Left ventricle myocardium inferior (tissue), 1 donor: ENCODE measurements around the gene ATP5PB. TPM values are rescaled to one million over a fixed set of nuclear protein-coding genes. Genes with fewer than 3 reads are reported as not detected.
A peak's percentile ranks its signal among the peaks of the same experiment; 100 is the strongest.

Experiments
- DNase-seq: peaks from one replicate; pipeline ENCODE4 v3.0.0-alpha.2; 2020
- H3K27ac ChIP-seq: fragments of 200-600 bp; replicated peaks from 2 replicates; pipeline ENCODE4 v1.8.0; 2021
- H3K27me3 ChIP-seq: fragments of 200-600 bp; 2 replicates; pipeline ENCODE4 v1.8.0; 2021; ENCODE audit warnings: low read depth
- H3K36me3 ChIP-seq: fragments of 200-600 bp; 2 replicates; pipeline ENCODE4 v1.8.0; 2021
- H3K4me1 ChIP-seq: fragments of 200-600 bp; 2 replicates; pipeline ENCODE4 v1.8.0; 2021
- H3K4me3 ChIP-seq: fragments of 200-600 bp; 2 replicates; pipeline ENCODE4 v1.8.0; 2021; ENCODE audit warnings: mild to moderate bottlenecking, moderate library complexity
- H3K9me3 ChIP-seq: fragments of 200-600 bp; replicated peaks from 2 replicates; pipeline ENCODE4 v1.8.0; 2021
- intact Hi-C: fragments of 100-400 bp; cut with micrococcal nuclease; formaldehyde crosslinking; loops from one replicate; pipeline ENCODE4 v1.11.0; 2022
- total RNA-seq: library from RNA; stranded (reverse); fragmentation: NEBNext Ultra II Directional; extraction: Animal tissue kit (Norgen Biotek cat#: 25700); gene quantifications from one replicate; pipeline ENCODE4 v1.2.1, GENCODE V29; 2021
- TF ChIP-seq, protein P1 (sequence below): fragments of 200-600 bp; IDR thresholded peaks from 2 replicates; pipeline ENCODE4 v1.8.0; 2021; ENCODE audit warnings: antibody characterized with exemption, mild to moderate bottlenecking, borderline replicate concordance
- donor health status: DM: no; HTN: yes; CAD: no; lungs with severe emphysema.

ATP5PB gene
- total RNA-seq, 1 donor from 2014 or later, result 671 TPM

DNA sequence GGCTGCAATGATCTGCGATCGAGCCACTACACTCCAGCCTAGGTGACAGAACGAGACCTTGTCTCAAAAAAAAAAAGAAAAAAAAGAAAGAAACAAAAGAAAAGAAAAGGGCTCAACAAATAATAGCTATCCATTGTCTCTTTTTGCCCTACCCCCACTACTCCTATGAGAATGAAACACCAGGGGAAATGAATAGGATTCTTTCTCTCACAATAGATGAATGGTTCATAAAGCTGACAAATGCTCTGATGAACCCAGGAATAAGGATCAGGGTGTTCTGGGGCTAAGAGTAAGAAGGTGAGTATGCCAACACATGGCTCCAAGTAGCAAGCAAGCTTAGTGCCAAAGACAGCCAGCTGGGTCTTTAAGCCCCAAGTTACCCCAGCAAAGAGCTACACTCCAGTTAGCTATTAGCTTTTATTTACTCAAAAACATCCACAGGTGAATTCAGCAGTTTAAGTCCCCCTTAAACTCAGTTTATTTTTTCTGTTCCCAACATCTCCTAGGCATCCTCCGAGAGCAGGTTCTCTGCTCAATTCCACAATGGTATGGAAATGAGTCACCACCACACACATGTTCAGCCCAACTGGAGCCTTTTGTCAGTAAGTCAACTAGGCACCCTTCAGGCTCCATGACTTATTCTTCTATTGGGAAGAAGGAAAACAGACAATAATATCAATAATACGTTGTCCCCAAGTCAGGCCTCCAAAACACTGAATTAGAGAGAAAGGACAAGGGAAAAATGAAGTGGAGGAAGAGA, 49.9 kb downstream of the ATP5PB start:
- TF ChIP-seq, protein P1, sequence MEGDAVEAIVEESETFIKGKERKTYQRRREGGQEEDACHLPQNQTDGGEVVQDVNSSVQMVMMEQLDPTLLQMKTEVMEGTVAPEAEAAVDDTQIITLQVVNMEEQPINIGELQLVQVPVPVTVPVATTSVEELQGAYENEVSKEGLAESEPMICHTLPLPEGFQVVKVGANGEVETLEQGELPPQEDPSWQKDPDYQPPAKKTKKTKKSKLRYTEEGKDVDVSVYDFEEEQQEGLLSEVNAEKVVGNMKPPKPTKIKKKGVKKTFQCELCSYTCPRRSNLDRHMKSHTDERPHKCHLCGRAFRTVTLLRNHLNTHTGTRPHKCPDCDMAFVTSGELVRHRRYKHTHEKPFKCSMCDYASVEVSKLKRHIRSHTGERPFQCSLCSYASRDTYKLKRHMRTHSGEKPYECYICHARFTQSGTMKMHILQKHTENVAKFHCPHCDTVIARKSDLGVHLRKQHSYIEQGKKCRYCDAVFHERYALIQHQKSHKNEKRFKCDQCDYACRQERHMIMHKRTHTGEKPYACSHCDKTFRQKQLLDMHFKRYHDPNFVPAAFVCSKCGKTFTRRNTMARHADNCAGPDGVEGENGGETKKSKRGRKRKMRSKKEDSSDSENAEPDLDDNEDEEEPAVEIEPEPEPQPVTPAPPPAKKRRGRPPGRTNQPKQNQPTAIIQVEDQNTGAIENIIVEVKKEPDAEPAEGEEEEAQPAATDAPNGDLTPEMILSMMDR, result no peak
- peaks cover 7% of the 10 kb centered on the region for H3K9me3 ChIP-seq

DNA sequence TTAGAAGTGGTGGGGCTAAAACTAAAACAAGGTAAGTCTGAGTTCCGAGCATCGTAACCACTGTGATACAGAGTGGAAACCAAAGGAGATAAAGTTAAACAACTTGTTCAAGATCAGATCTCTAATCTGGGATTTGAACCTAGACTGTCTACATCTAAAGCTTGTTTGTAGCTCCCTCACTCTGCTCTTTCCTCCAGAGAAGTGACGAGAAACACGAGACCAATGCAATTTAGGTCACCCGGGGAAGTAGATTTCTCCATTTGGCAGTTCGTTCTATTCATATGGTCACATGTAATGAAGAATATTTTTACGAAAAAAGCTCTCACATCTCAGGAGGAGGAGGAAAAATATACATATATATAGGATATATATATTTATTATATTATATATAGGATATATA, 52.4 kb downstream of the ATP5PB start:
- Histone ChIP-seq H3K4me3 (peak overlapping the region; percentile 3), H3K27me3 (no peaks in the 10 kb centered on the region), H3K9me3 (peaks cover 2% of the 10 kb centered on the region), H3K27ac (no peak overlapping the region), H3K4me1 (peaks cover 5% of the 10 kb centered on the region), H3K36me3 (no peaks in the 10 kb centered on the region)
- TF ChIP-seq, protein P1, result no peak
- no peak for DNase-seq
- intact Hi-C loops, result no loop called here

More for the DNA sequence above, 49.9 kb downstream of the ATP5PB start:
- Histone ChIP-seq H3K27me3 (no peaks in the 10 kb centered on the region), H3K36me3 (no peaks in the 10 kb centered on the region), H3K4me3 (no peak overlapping the region), H3K4me1 (peaks cover 5% of the 10 kb centered on the region), H3K27ac (no peak overlapping the region)
- no peak for DNase-seq
- intact Hi-C loops, result no loop called here

DNA sequence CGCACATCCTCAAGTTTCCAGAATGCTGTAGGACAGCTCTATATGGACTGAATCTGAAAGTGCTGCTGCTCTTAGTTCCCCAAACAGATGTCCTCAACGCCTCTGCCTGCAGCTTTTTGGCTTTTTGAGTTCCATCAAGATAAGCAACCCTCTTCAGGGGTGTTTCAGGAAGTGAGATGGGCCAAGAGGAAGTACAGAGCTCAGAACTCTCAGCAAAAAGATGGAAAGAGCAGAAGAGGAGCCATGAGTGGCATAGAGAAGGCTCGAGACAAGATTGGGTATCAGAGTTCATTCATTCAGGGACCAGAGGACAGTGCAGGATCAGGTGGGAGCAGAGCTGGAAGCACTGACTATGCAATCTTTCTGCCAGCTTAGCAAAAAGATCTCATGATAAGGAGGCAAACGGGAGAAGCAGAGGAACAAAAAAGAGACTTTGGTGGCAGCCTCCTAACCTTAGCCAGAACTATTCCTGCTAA, 54.4 kb downstream of the ATP5PB start, which contains the start of the genes ADORA3 and TMIGD3:
TSS of gene ADORA3 (minus strand) at position 49 of the 476 bp plus-strand sequence. CDS start 279 bp downstream, outside the sequence.
TSS of gene TMIGD3 (minus strand) at position 49 of the 476 bp plus-strand sequence. CDS start 279 bp downstream, outside the sequence.
- H3K27ac ChIP-seq, result peak within 1 kb of the TSS; percentile 49
- peaks cover 22% of the 10 kb centered on the region for H3K4me1 ChIP-seq
- H3K36me3 ChIP-seq, result no peaks in the 10 kb centered on the region
- no peaks in the 10 kb centered on the region for H3K9me3 ChIP-seq
- DNase-seq, result no peak
- intact Hi-C loops, result no loop called here
- peak within 1 kb of the TSS; percentile 33 for H3K4me3 ChIP-seq
- TF ChIP-seq, protein P1, result no peak
- H3K27me3 ChIP-seq, result no peaks in the 10 kb centered on the region

DNA sequence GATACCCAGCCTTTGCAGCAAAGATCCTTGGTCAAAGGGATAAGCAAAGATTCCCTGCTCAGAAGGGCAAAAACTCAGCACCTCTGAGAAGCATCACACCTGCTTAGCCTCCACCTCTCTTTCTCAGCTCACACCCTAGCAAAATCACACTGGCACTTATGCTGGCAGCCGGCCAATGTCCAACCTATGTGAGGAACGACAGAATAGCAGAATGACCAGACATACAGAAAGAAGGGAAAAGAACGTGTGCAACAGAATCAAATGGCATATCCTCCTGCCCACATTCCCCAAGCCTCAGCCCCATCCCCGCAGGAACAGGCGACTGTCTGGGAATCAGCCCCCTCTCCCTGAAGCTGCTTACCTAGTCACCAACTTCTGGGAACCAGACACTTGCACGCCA, 54.8 kb downstream of the ATP5PB start:
- no peaks in the 10 kb centered on the region for H3K27me3 ChIP-seq
- H3K9me3 ChIP-seq, result no peaks in the 10 kb centered on the region
- intact Hi-C loops, result no loop called here
- no peaks in the 10 kb centered on the region for H3K36me3 ChIP-seq
- TF ChIP-seq, protein P1, result no peak
- H3K4me1 ChIP-seq, result peaks cover 27% of the 10 kb centered on the region
- H3K4me3 ChIP-seq, result no peak overlapping the region
- peak overlapping the region; percentile 38 for H3K27ac ChIP-seq
- DNase-seq, result no peak

DNA sequence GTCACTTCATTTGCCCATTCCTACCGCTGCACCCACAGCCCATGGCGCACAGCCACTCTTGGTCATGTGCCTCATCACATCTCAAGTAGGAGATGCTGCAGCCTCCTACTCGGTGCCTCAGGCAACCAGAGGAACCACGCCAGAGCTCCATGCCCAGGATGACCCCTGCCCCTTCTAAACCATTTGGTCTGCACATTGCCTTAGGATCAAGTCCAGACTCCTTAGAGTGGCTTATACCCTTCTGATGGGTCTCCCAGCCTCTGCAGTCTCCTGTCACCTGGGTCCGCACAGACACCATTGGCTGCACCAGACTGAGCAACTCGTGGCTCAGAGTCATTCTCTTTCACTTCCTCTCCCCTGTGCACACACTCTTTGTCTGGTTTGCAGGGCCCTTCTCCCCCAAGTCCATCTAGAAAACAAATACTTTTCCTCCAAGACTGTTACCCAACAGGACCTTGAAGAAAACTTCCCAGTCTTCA, 56.4 kb downstream of the ATP5PB start:
- DNase-seq, result no peak
- no peaks in the 10 kb centered on the region for H3K9me3 ChIP-seq
- H3K36me3 ChIP-seq, result no peaks in the 10 kb centered on the region
- no peaks in the 10 kb centered on the region for H3K27me3 ChIP-seq
- H3K27ac ChIP-seq, result peak overlapping the region; percentile 92
- H3K4me1 ChIP-seq, result peaks cover 42% of the 10 kb centered on the region
- H3K4me3 ChIP-seq, result no peak overlapping the region
- intact Hi-C loops, result no loop called here
- TF ChIP-seq, protein P1, result no peak
